ENCODE measurements around the gene TRIM9.

DNA sequence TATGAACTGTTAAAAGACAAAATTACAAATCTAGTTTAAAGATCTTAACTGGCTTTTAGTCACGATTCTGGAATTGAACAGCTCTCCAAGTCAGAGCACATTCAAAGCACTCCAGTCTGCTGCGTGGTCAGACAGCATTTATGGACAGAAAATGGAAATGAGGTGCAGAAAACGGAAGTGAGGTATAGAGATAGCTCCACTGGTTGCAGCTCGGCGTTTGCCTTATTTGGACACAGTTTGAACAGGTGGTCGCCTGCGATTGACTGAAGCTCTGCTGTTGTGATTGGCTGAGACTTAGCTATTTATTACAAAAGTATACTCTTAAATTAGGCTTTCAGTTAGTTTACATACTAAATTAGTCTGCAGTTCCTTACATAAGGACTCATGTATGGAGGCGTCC lies 28.3 kb downstream of the TRIM9 start:
- TF ChIP-seq L3MBTL2 (conservative IDR thresholded peaks at IDR 0.05): no peak
- TF ChIP-seq BHLHE40 (IDR thresholded peaks at IDR 0.05; ENCODE audit: borderline replicate concordance): no peak
- no peak for TF ChIP-seq ARNT (IDR thresholded peaks at IDR 0.05)
- no peak for TF ChIP-seq SP1 (IDR thresholded peaks at IDR 0.05)
- TF ChIP-seq ZNF384 (IDR thresholded peaks at IDR 0.05): no peak
- no peak for TF ChIP-seq SUZ12 (IDR thresholded peaks at IDR 0.05)
- no peak for TF ChIP-seq FOXK2 (IDR thresholded peaks at IDR 0.05)
- no peak for TF ChIP-seq FOXA1 (IDR thresholded peaks at IDR 0.05)
- no peak for TF ChIP-seq FOXM1 (IDR thresholded peaks at IDR 0.05; ENCODE audit: borderline replicate concordance)
- no peak for TF ChIP-seq ELF4 (IDR thresholded peaks at IDR 0.05)
- TF ChIP-seq HDGF (IDR thresholded peaks at IDR 0.05; ENCODE audit: borderline replicate concordance): no peak
